Liver (tissue), 9 donors: Measurements from ENCODE around the gene TRDN. TPM values are rescaled to one million over a fixed set of nuclear protein-coding genes. Genes with fewer than 3 reads are reported as not detected.

Source experiments
- DNase-seq: peaks from one replicate; pipeline ENCODE4 v3.0.0-alpha.2; 2017; ENCODE audit warnings: low spot score
- H3K27ac ChIP-seq, 2 donors: one replicate each; pipeline ENCODE4 v1.7.0; 2013; ENCODE audit warnings: inconsistent platforms in 2 of 2, low read length in 2 of 2, control low read depth in 1 of 2, low read depth in 1 of 2, mild to moderate bottlenecking in 1 of 2
- H3K27me3 ChIP-seq, 4 donors: one replicate each; pipeline versions ENCODE4 v1.6.1 to v1.7.0; 2013; ENCODE audit warnings: low read length in 3 of 4, inconsistent platforms in 1 of 4, mild to moderate bottlenecking in 1 of 4, moderate library complexity in 1 of 4; ENCODE audit not compliant: control insufficient read depth in 4 of 4, insufficient read depth in 4 of 4
- H3K36me3 ChIP-seq, 4 donors: one replicate each; pipeline versions ENCODE4 v1.6.1 to v1.7.0; 2013; ENCODE audit warnings: low read length in 3 of 4, mild to moderate bottlenecking in 3 of 4, low read depth in 1 of 4, moderate library complexity in 1 of 4; ENCODE audit not compliant: control insufficient read depth in 4 of 4, insufficient read depth in 3 of 4
- H3K4me1 ChIP-seq, 4 donors: one replicate each; pipeline versions ENCODE4 v1.6.1 to v1.7.0; 2013; ENCODE audit warnings: low read length in 3 of 4, mild to moderate bottlenecking in 3 of 4, moderate library complexity in 1 of 4; ENCODE audit not compliant: control insufficient read depth in 4 of 4, insufficient read depth in 4 of 4
- H3K4me3 ChIP-seq, 3 donors: one replicate each; pipeline versions ENCODE4 v1.6.1 to v1.7.0; 2013; ENCODE audit warnings: low read length in 3 of 3, control low read depth in 1 of 3, low read depth in 1 of 3, mild to moderate bottlenecking in 1 of 3
- H3K9ac ChIP-seq, 2 donors: one replicate each; pipeline ENCODE4 v1.7.0; 2013; ENCODE audit warnings: low read length in 2 of 2, mild to moderate bottlenecking in 2 of 2, moderate library complexity in 2 of 2, control low read depth in 1 of 2, low read depth in 1 of 2
- H3K9me3 ChIP-seq, 4 donors: one replicate each; pipeline versions ENCODE4 v1.6.1 to v1.7.0; 2013; ENCODE audit warnings: low read length in 3 of 4; ENCODE audit not compliant: control insufficient read depth in 4 of 4
- EGR1 ChIP-seq, 2 donors: IDR thresholded peaks; 2 replicates each; pipeline ENCODE4 v1.6.1; 2016 to 2018; ENCODE audit warnings: antibody characterized with exemption in 2 of 2, low read depth in 2 of 2
- FOXA1 ChIP-seq: IDR thresholded peaks from 2 replicates; pipeline ENCODE4 v1.6.1; 2016; ENCODE audit warnings: antibody characterized with exemption
- HNF4A ChIP-seq, 2 donors: conservative IDR thresholded peaks; 2 replicates each; pipeline ENCODE4 v1.6.1; 2016; ENCODE audit warnings: antibody characterized with exemption in 2 of 2, mild to moderate bottlenecking in 2 of 2
- HNF4G ChIP-seq: IDR thresholded peaks from 2 replicates; pipeline ENCODE4 v1.6.1; 2016; ENCODE audit warnings: antibody characterized with exemption
- RXRA ChIP-seq, 2 donors: IDR thresholded peaks; 2 replicates each; pipeline ENCODE4 v1.6.1; 2017 to 2018; ENCODE audit warnings: antibody characterized with exemption in 2 of 2, mild to moderate bottlenecking in 1 of 2
- SP1 ChIP-seq: IDR thresholded peaks from 2 replicates; pipeline ENCODE4 v1.6.1; 2018; ENCODE audit warnings: antibody characterized with exemption, mild to moderate bottlenecking
- YY1 ChIP-seq: IDR thresholded peaks from 2 replicates; pipeline ENCODE4 v1.6.1; 2016; ENCODE audit warnings: antibody characterized with exemption, mild to moderate bottlenecking
- WGBS: extraction: QIAGEN DNeasy Blood & Tissue Kit; methylation state at CpG from one replicate; pipeline ENCODE4 v1.1.7; 2013; 5-methylcytosine and 5-hydroxymethylcytosine counted together
- polyA plus RNA-seq, 2 donors: library from polyadenylated mRNA; stranded (reverse) in 1 of 2; unstranded in 1 of 2; fragments of 200-250 nt in 1 of 2; fragments of >200 nt in 1 of 2; fragmentation: Nextera tagmentation in 1 of 2; extraction: Ambion mirVana in 1 of 2; gene quantifications; one replicate each; pipeline versions ENCODE4 v1.2.1 to v1.2.3, GENCODE V29; 2013 to 2015
- total RNA-seq, 2 donors: library from RNA; depleted of rRNA; stranded (reverse); fragments of >200 nt; gene quantifications; one replicate each; pipeline ENCODE4 v1.2.3, GENCODE V29; 2014
- TF ChIP-seq, protein P1 (sequence below): IDR thresholded peaks from 2 replicates; pipeline ENCODE4 v1.6.1; 2016; ENCODE audit warnings: antibody characterized with exemption
- TF ChIP-seq, protein P2 (sequence below): IDR thresholded peaks from 2 replicates; pipeline ENCODE4 v1.6.1; 2016; ENCODE audit warnings: antibody characterized with exemption, mild to moderate bottlenecking
- TF ChIP-seq, protein P3 (sequence below): IDR thresholded peaks from 2 replicates; pipeline ENCODE4 v1.6.1; 2016; ENCODE audit warnings: antibody characterized with exemption
- TF ChIP-seq, protein P4 (sequence below): fragments of 150-350 bp; IDR thresholded peaks from 2 replicates; pipeline ENCODE4 v1.5.1; 2017; ENCODE audit warnings: improper control_type of control experiment, low read depth, low read length; ENCODE audit not compliant: missing input control
- donor health status: healthy.
- donor health status: healthy.
- donor health status: healthy.
- donor health status: healthy.
- donor health status: healthy.

Gene TRDN
- total and polyA plus RNA-seq, 4 donors, result 0.08 to 0.79 TPM; not detected in 2

DNA sequence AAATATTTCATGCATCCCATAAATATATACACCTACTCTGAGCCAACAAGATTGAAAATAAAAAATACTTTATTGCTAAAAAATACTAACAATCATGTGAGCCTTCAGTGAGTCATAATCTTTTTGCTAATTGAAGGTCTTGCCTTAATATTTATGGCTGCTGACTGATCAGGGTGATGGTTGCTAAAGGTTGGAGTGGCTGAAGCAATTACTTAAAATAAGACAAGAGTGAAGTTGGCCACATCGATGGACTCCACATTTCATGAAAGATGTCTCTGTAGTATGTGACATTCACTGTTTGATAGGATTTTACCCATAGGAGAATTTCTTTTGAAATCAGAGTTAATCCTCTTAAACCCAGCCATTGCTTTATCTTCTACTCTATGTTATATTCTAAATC lies 11.1 kb downstream of the TRDN start:
- Histone ChIP-seq H3K4me1 (no peaks in the 10 kb centered on the region), H3K36me3 (no peaks in the 10 kb centered on the region), H3K9me3 (no peaks in the 10 kb centered on the region), H3K4me3 (no peak overlapping the region), H3K27ac (no peak overlapping the region), H3K27me3 (peaks cover 0 to 3% (median 0%) of the 10 kb centered on the region in 4 donors), H3K9ac (no peak overlapping the region)
- 85% methylated on average over 1 of the region's 1 CpG for WGBS
- DNase-seq, result no peak
- TF ChIP-seq, protein P1, sequence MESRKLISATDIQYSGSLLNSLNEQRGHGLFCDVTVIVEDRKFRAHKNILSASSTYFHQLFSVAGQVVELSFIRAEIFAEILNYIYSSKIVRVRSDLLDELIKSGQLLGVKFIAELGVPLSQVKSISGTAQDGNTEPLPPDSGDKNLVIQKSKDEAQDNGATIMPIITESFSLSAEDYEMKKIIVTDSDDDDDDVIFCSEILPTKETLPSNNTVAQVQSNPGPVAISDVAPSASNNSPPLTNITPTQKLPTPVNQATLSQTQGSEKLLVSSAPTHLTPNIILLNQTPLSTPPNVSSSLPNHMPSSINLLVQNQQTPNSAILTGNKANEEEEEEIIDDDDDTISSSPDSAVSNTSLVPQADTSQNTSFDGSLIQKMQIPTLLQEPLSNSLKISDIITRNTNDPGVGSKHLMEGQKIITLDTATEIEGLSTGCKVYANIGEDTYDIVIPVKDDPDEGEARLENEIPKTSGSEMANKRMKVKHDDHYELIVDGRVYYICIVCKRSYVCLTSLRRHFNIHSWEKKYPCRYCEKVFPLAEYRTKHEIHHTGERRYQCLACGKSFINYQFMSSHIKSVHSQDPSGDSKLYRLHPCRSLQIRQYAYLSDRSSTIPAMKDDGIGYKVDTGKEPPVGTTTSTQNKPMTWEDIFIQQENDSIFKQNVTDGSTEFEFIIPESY, result no peak
- TF ChIP-seq HNF4A (conservative IDR thresholded peaks at IDR 0.05), result no peak
- TF ChIP-seq, protein P2, sequence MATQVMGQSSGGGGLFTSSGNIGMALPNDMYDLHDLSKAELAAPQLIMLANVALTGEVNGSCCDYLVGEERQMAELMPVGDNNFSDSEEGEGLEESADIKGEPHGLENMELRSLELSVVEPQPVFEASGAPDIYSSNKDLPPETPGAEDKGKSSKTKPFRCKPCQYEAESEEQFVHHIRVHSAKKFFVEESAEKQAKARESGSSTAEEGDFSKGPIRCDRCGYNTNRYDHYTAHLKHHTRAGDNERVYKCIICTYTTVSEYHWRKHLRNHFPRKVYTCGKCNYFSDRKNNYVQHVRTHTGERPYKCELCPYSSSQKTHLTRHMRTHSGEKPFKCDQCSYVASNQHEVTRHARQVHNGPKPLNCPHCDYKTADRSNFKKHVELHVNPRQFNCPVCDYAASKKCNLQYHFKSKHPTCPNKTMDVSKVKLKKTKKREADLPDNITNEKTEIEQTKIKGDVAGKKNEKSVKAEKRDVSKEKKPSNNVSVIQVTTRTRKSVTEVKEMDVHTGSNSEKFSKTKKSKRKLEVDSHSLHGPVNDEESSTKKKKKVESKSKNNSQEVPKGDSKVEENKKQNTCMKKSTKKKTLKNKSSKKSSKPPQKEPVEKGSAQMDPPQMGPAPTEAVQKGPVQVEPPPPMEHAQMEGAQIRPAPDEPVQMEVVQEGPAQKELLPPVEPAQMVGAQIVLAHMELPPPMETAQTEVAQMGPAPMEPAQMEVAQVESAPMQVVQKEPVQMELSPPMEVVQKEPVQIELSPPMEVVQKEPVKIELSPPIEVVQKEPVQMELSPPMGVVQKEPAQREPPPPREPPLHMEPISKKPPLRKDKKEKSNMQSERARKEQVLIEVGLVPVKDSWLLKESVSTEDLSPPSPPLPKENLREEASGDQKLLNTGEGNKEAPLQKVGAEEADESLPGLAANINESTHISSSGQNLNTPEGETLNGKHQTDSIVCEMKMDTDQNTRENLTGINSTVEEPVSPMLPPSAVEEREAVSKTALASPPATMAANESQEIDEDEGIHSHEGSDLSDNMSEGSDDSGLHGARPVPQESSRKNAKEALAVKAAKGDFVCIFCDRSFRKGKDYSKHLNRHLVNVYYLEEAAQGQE, result no peak

- DNase-seq, result no peak
- Histone ChIP-seq H3K27me3 (peaks cover 0 to 3% (median 0%) of the 10 kb centered on the region in 4 donors), H3K36me3 (no peaks in the 10 kb centered on the region), H3K9ac (no peak overlapping the region), H3K27ac (no peak overlapping the region), H3K4me3 (no peak overlapping the region), H3K4me1 (no peaks in the 10 kb centered on the region), H3K9me3 (no peaks in the 10 kb centered on the region)
- WGBS, result 79% methylated on average over 1 of the region's 1 CpG
- no peak for TF ChIP-seq SP1
- TF ChIP-seq, protein P2, result no peak
- TF ChIP-seq HNF4G, result no peak
- TF ChIP-seq YY1, result no peak
- no peak for TF ChIP-seq FOXA1
- TF ChIP-seq RXRA (IDR thresholded peaks at IDR 0.05), result no peak
- TF ChIP-seq EGR1 (IDR thresholded peaks at IDR 0.05; ENCODE audit: low read depth in 2 of 2), result no peak
- TF ChIP-seq, protein P3, sequence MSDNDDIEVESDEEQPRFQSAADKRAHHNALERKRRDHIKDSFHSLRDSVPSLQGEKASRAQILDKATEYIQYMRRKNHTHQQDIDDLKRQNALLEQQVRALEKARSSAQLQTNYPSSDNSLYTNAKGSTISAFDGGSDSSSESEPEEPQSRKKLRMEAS, result no peak
- TF ChIP-seq, protein P4, sequence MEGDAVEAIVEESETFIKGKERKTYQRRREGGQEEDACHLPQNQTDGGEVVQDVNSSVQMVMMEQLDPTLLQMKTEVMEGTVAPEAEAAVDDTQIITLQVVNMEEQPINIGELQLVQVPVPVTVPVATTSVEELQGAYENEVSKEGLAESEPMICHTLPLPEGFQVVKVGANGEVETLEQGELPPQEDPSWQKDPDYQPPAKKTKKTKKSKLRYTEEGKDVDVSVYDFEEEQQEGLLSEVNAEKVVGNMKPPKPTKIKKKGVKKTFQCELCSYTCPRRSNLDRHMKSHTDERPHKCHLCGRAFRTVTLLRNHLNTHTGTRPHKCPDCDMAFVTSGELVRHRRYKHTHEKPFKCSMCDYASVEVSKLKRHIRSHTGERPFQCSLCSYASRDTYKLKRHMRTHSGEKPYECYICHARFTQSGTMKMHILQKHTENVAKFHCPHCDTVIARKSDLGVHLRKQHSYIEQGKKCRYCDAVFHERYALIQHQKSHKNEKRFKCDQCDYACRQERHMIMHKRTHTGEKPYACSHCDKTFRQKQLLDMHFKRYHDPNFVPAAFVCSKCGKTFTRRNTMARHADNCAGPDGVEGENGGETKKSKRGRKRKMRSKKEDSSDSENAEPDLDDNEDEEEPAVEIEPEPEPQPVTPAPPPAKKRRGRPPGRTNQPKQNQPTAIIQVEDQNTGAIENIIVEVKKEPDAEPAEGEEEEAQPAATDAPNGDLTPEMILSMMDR, result no peak
These were observed 14.0 kb downstream of the TRDN start for GRCh38 chr6:123622780-123623179.
